Trophoblast cell (in vitro differentiated cells and primary cell): ENCODE results near the gene ACAP3.
A peak's percentile ranks its signal among the peaks of the same experiment; 100 is the strongest.

Experiments
- DNase-seq, 2 donors: peaks; one replicate each; pipeline ENCODE4 v3.0.0-alpha.2; 2016
- H2AFZ ChIP-seq: 2 replicates; pipeline ENCODE4 v1.6.1; 2013; ENCODE audit warnings: low read length, moderate library complexity, mild to moderate bottlenecking; ENCODE audit not compliant: insufficient read depth, poor library complexity
- H2AK5ac ChIP-seq: 2 replicates; pipeline ENCODE4 v1.6.1; 2013; ENCODE audit warnings: mild to moderate bottlenecking, low read length
- H2BK120ac ChIP-seq: 2 replicates; pipeline ENCODE4 v1.6.1; 2013; ENCODE audit warnings: low read length, mild to moderate bottlenecking, moderate library complexity; ENCODE audit not compliant: insufficient read depth, poor library complexity
- H2BK12ac ChIP-seq: 2 replicates; pipeline ENCODE4 v1.6.1; 2013; ENCODE audit warnings: mild to moderate bottlenecking, low read length, moderate library complexity
- H2BK5ac ChIP-seq: 2 replicates; pipeline ENCODE4 v1.6.1; 2013; ENCODE audit warnings: low read length, low read depth, moderate library complexity, mild to moderate bottlenecking; ENCODE audit not compliant: poor library complexity
- H3K14ac ChIP-seq: 2 replicates; pipeline ENCODE4 v1.6.1; 2013; ENCODE audit warnings: mild to moderate bottlenecking, low read length
- H3K18ac ChIP-seq: 2 replicates; pipeline ENCODE4 v1.6.1; 2013; ENCODE audit warnings: mild to moderate bottlenecking, low read length
- H3K23ac ChIP-seq: 2 replicates; pipeline ENCODE4 v1.6.1; 2013; ENCODE audit warnings: low read length
- H3K27ac ChIP-seq: 2 replicates; pipeline ENCODE4 v1.5.1; 2013; ENCODE audit warnings: low read depth, mild to moderate bottlenecking, inconsistent platforms, low read length, moderate library complexity
- H3K27me3 ChIP-seq: 2 replicates; pipeline ENCODE4 v1.6.1; 2013; ENCODE audit warnings: inconsistent platforms, mild to moderate bottlenecking, low read length, moderate library complexity; ENCODE audit not compliant: insufficient read depth
- H3K36me3 ChIP-seq, 2 experiments: 1 replicate in 1 of 2; 2 replicates in 1 of 2; pipeline ENCODE4 v1.6.1; 2013; ENCODE audit warnings: low read length in 2 of 2, mild to moderate bottlenecking in 2 of 2, moderate library complexity in 1 of 2; ENCODE audit not compliant: insufficient read depth in 2 of 2, control insufficient read depth in 1 of 2
- H3K4ac ChIP-seq: 2 replicates; pipeline ENCODE4 v1.6.1; 2013; ENCODE audit warnings: low read depth, mild to moderate bottlenecking, low read length, moderate library complexity
- H3K4me1 ChIP-seq, 2 experiments: 1 replicate in 1 of 2; 2 replicates in 1 of 2; pipeline ENCODE4 v1.6.1; 2013; ENCODE audit warnings: low read length in 2 of 2, mild to moderate bottlenecking in 2 of 2, moderate library complexity in 1 of 2; ENCODE audit not compliant: insufficient read depth in 2 of 2, control insufficient read depth in 1 of 2
- H3K4me2 ChIP-seq: 2 replicates; pipeline ENCODE4 v1.6.1; 2013; ENCODE audit warnings: inconsistent platforms, mild to moderate bottlenecking, low read length, moderate library complexity
- H3K4me3 ChIP-seq: 2 replicates; pipeline ENCODE4 v1.5.1; 2013; ENCODE audit warnings: mild to moderate bottlenecking, low read depth, low read length, inconsistent platforms
- H3K79me1 ChIP-seq: one replicate; pipeline ENCODE4 v1.6.1; 2013; ENCODE audit warnings: low read length
- H3K79me2 ChIP-seq: 2 replicates; pipeline ENCODE4 v1.6.1; 2013; ENCODE audit warnings: low read length, mild to moderate bottlenecking; ENCODE audit not compliant: control insufficient read depth, insufficient read depth, poor library complexity
- H3K9ac ChIP-seq: 2 replicates; pipeline ENCODE4 v1.6.1; 2013; ENCODE audit warnings: mild to moderate bottlenecking, low read length
- H3K9me3 ChIP-seq: 2 replicates; pipeline ENCODE4 v1.6.1; 2013; ENCODE audit warnings: low read depth, mild to moderate bottlenecking, control low read depth, inconsistent platforms, low read length; ENCODE audit not compliant: insufficient read depth
- H4K12ac ChIP-seq: 2 replicates; pipeline ENCODE4 v1.6.1; 2013; ENCODE audit warnings: low read depth, mild to moderate bottlenecking, low read length, moderate library complexity
- H4K8ac ChIP-seq: 2 replicates; pipeline ENCODE4 v1.6.1; 2013; ENCODE audit warnings: low read depth, mild to moderate bottlenecking, low read length, moderate library complexity
- H4K91ac ChIP-seq: one replicate; pipeline ENCODE4 v1.6.1; 2013; ENCODE audit warnings: low read depth, mild to moderate bottlenecking, low read length, moderate library complexity
- WGBS: extraction: QIAGEN DNeasy Blood & Tissue Kit; methylation state at CpG from one replicate; pipeline ENCODE4 v1.1.7; 2013; ENCODE audit warnings: missing lambda C conversion rate; ENCODE audit not compliant: insufficient read length, insufficient coverage; ENCODE audit errors: extremely low coverage; 5-methylcytosine and 5-hydroxymethylcytosine counted together

Gene ACAP3

GRCh38 chr1:1270813-1271212 lies 36.9 kb downstream of the ACAP3 start:
- WGBS, result no CpG with 5 or more reads among the region's 7 CpGs
- Histone ChIP-seq H3K4me3 (no peak overlapping the region), H2AFZ (no peak overlapping the region), H4K8ac (no peak overlapping the region), H4K91ac (no peak overlapping the region), H3K14ac (no peak overlapping the region), H2BK12ac (no peak overlapping the region), H3K18ac (no peak overlapping the region), H3K79me2 (peaks cover 25% of the 10 kb centered on the region), H3K9me3 (peaks cover 4% of the 10 kb centered on the region), H3K4ac (peak overlapping the region; percentile 35), H3K9ac (no peak overlapping the region), H3K79me1 (peaks cover 9% of the 10 kb centered on the region), H3K36me3 (peaks cover 26 to 34% of the 10 kb centered on the region in 2 experiments), H2BK5ac (no peak overlapping the region), H3K23ac (no peak overlapping the region), H4K12ac (no peak overlapping the region), H3K4me1 (peaks cover 13 to 20% of the 10 kb centered on the region in 2 experiments), H3K4me2 (no peak overlapping the region), H2BK120ac (no peak overlapping the region), H2AK5ac (no peak overlapping the region), H3K27ac (no peak overlapping the region), H3K27me3 (no peaks in the 10 kb centered on the region)
- DNase-seq, result no peak

- Histone ChIP-seq H3K9ac (no peak overlapping the region), H3K9me3 (peaks cover 4% of the 10 kb centered on the region), H3K27me3 (no peaks in the 10 kb centered on the region), H3K4me3 (no peak overlapping the region), H3K14ac (no peak overlapping the region), H4K8ac (no peak overlapping the region), H3K18ac (no peak overlapping the region), H3K36me3 (peaks cover 42 to 52% of the 10 kb centered on the region in 2 experiments), H2AFZ (no peak overlapping the region), H4K12ac (no peak overlapping the region), H2BK12ac (no peak overlapping the region), H4K91ac (no peak overlapping the region), H3K79me1 (peaks cover 2% of the 10 kb centered on the region), H2BK120ac (no peak overlapping the region), H3K4me1 (peaks cover 8 to 18% of the 10 kb centered on the region in 2 experiments), H2AK5ac (no peak overlapping the region), H3K23ac (no peak overlapping the region), H2BK5ac (no peak overlapping the region), H3K4ac (no peak overlapping the region), H3K27ac (no peak overlapping the region), H3K4me2 (no peak overlapping the region), H3K79me2 (peaks cover 19% of the 10 kb centered on the region)
- DNase-seq, result no peak
- no CpG with 5 or more reads among the region's 13 CpGs for WGBS
These were observed 39.4 kb downstream of the ACAP3 start for GRCh38 chr1:1268284-1268682.

GRCh38 chr1:1267488-1268283 lies 40.0 kb downstream of the ACAP3 start:
- no peak for DNase-seq
- Histone ChIP-seq H3K36me3 (peaks cover 46 to 58% of the 10 kb centered on the region in 2 experiments), H3K4me3 (no peak overlapping the region), H3K79me2 (peaks cover 13% of the 10 kb centered on the region), H2BK5ac (no peak overlapping the region), H2AK5ac (no peak overlapping the region), H2BK120ac (no peak overlapping the region), H3K23ac (no peak overlapping the region), H3K4me2 (no peak overlapping the region), H3K27me3 (no peaks in the 10 kb centered on the region), H3K18ac (no peak overlapping the region), H2BK12ac (no peak overlapping the region), H3K14ac (no peak overlapping the region), H4K91ac (no peak overlapping the region), H3K4me1 (peaks cover 6 to 16% of the 10 kb centered on the region in 2 experiments), H2AFZ (no peak overlapping the region), H3K9me3 (peaks cover 4% of the 10 kb centered on the region), H3K79me1 (no peaks in the 10 kb centered on the region), H3K4ac (no peak overlapping the region), H3K9ac (no peak overlapping the region), H4K12ac (no peak overlapping the region), H4K8ac (no peak overlapping the region), H3K27ac (no peak overlapping the region)
- no CpG with 5 or more reads among the region's 39 CpGs for WGBS

GRCh38 chr1:1264868-1265272 lies 42.9 kb downstream of the ACAP3 start:
- H4K8ac ChIP-seq, result no peak overlapping the region
- H3K27me3 ChIP-seq, result no peaks in the 10 kb centered on the region
- no peak overlapping the region for H2BK120ac ChIP-seq
- no peak overlapping the region for H3K14ac ChIP-seq
- H3K79me1 ChIP-seq, result no peaks in the 10 kb centered on the region
- H2BK12ac ChIP-seq, result no peak overlapping the region
- no peak overlapping the region for H3K23ac ChIP-seq
- peak; percentile 61 to 67 for DNase-seq
- peaks cover 0 to 4% of the 10 kb centered on the region in 2 experiments for H3K4me1 ChIP-seq
- no peak overlapping the region for H3K4ac ChIP-seq
- H2AFZ ChIP-seq, result no peak overlapping the region
- peaks cover 64 to 70% of the 10 kb centered on the region in 2 experiments for H3K36me3 ChIP-seq
- no peak overlapping the region for H3K18ac ChIP-seq
- H2BK5ac ChIP-seq, result no peak overlapping the region
- H2AK5ac ChIP-seq, result no peak overlapping the region
- H3K9ac ChIP-seq, result no peak overlapping the region
- no peaks in the 10 kb centered on the region for H3K9me3 ChIP-seq
- H4K12ac ChIP-seq, result no peak overlapping the region
- no CpG with 5 or more reads among the region's 10 CpGs for WGBS
- no peaks in the 10 kb centered on the region for H3K79me2 ChIP-seq
- no peak overlapping the region for H3K27ac ChIP-seq
- no peak overlapping the region for H3K4me3 ChIP-seq
- H3K4me2 ChIP-seq, result no peak overlapping the region
- no peak overlapping the region for H4K91ac ChIP-seq
